ENCODE data around the gene BAHD1.

BAHD1 gene

GRCh38 chr15:40424483-40425115 lies 16.2 kb upstream of the BAHD1 start:
- no peak for DNase-seq (ENCODE audit: low read depth)

- DNase-seq (ENCODE audit: low read depth) = no peak
Observed at GRCh38 chr15:40425681-40426080, 15.1 kb upstream of the BAHD1 start.

- no peak for DNase-seq (ENCODE audit: low read depth)
Observed at GRCh38 chr15:40427188-40427587, 13.6 kb upstream of the BAHD1 start.

GRCh38 chr15:40428185-40428584 lies 12.6 kb upstream of the BAHD1 start:
- no peak for DNase-seq (ENCODE audit: low read depth)

- no peak for DNase-seq (ENCODE audit: low read depth)
Observed at GRCh38 chr15:40429068-40429710, 11.6 kb upstream of the BAHD1 start.

GRCh38 chr15:40430271-40430805 lies 10.4 kb upstream of the BAHD1 start:
- no peak for DNase-seq (ENCODE audit: low read depth)

GRCh38 chr15:40435023-40435709 lies 5.6 kb upstream of the BAHD1 start:
- DNase-seq (ENCODE audit: low read depth) = no peak

GRCh38 chr15:40435710-40436089 lies 5.1 kb upstream of the BAHD1 start:
- DNase-seq (ENCODE audit: low read depth) = no peak

- no peak for DNase-seq (ENCODE audit: low read depth)
Observed at GRCh38 chr15:40436116-40436891, 4.4 kb upstream of the BAHD1 start.

- no peak for DNase-seq (ENCODE audit: low read depth)
Observed at GRCh38 chr15:40436892-40437751, 3.6 kb upstream of the BAHD1 start.

- DNase-seq (ENCODE audit: low read depth) = no peak
Observed at GRCh38 chr15:40437752-40438687, 2.7 kb upstream of the BAHD1 start.

- DNase-seq (ENCODE audit: low read depth) = no peak
Observed at GRCh38 chr15:40438712-40439111, 2.0 kb upstream of the BAHD1 start.

GRCh38 chr15:40439461-40439959 lies 1.2 kb upstream of the BAHD1 start:
- DNase-seq (ENCODE audit: low read depth) = no peak

- no peak for DNase-seq (ENCODE audit: low read depth)
Observed at GRCh38 chr15:40439960-40440742, 602 bp upstream of the BAHD1 start.

GRCh38 chr15:40441565-40442531 lies 1.1 kb downstream of the BAHD1 start:
- DNase-seq (ENCODE audit: low read depth) = no peak

- DNase-seq (ENCODE audit: low read depth) = no peak
Observed at GRCh38 chr15:40443255-40443654, 2.5 kb downstream of the BAHD1 start.

- DNase-seq (ENCODE audit: low read depth) = no peak
Observed at GRCh38 chr15:40443846-40444245, 3.1 kb downstream of the BAHD1 start.

- no peak for DNase-seq (ENCODE audit: low read depth)
Observed at GRCh38 chr15:40444736-40445135, 4.0 kb downstream of the BAHD1 start.

Data from GM04503 (cell line).